Colonic mucosa (tissue), 4 donors: Measurements from ENCODE around the gene ZBTB7B. TPM values are rescaled to one million over a fixed set of nuclear protein-coding genes. Genes with fewer than 3 reads are reported as not detected.

Experiments used
- DNase-seq: peaks from one replicate; pipeline ENCODE4 v3.0.0-alpha.2; 2020
- H3K27ac ChIP-seq: fragments of 200-600 bp; one replicate; pipeline ENCODE4 v1.8.0; 2021
- H3K27me3 ChIP-seq: fragments of 200-600 bp; one replicate; pipeline ENCODE4 v1.8.0; 2021
- H3K36me3 ChIP-seq: fragments of 200-600 bp; one replicate; pipeline ENCODE4 v1.8.0; 2021
- H3K4me1 ChIP-seq: fragments of 200-600 bp; one replicate; pipeline ENCODE4 v1.8.0; 2021; ENCODE audit warnings: mild to moderate bottlenecking
- H3K4me3 ChIP-seq: fragments of 200-600 bp; one replicate; pipeline ENCODE4 v1.8.0; 2021
- H3K9ac ChIP-seq, 2 donors: one replicate each; pipeline ENCODE4 v1.7.0; 2013; ENCODE audit warnings: control low read depth in 2 of 2, low read depth in 2 of 2, low read length in 2 of 2
- H3K9me3 ChIP-seq: fragments of 200-600 bp; one replicate; pipeline ENCODE4 v1.8.0; 2021
- intact Hi-C: fragments of 100-400 bp; cut with DNase I; formaldehyde crosslinking; loops from one replicate; pipeline ENCODE4 v1.14.1; 2022
- total RNA-seq, 2 donors: library from RNA; stranded (reverse); fragmentation: NEBNext Ultra II Directional in 1 of 2; extraction: Animal tissue kit (Norgen Biotek cat#: 25700) in 1 of 2; gene quantifications; one replicate each; pipeline ENCODE4 v1.2.1, GENCODE V29; 2021
- TF ChIP-seq, protein P1 (sequence below): fragments of 200-600 bp; IDR thresholded peaks from one replicate; pipeline ENCODE4 v1.8.0; 2022; ENCODE audit warnings: antibody characterized with exemption, mild to moderate bottlenecking
- donor health status: healthy.
- donor health status: DM: no; HTN: no; CAD: no.
- donor health status: DM: no; HTN: no; CAD: no.

The ZBTB7B gene
- total RNA-seq, 2 donors from 2014 or later: 185 to 205 TPM

GRCh38 chr1:154987326-154987725 is 15.3 kb upstream of the ZBTB7B start:
- no peak for DNase-seq
- H3K36me3 ChIP-seq: peaks cover 7% of the 10 kb centered on the region

GRCh38 chr1:154988058-154988954 is 14.3 kb upstream of the ZBTB7B start:
- intact Hi-C loops: no loop called here
- H3K4me1 ChIP-seq: peaks cover 5% of the 10 kb centered on the region
- H3K27me3 ChIP-seq: no peaks in the 10 kb centered on the region
- H3K36me3 ChIP-seq: peaks cover 7% of the 10 kb centered on the region
- no peak overlapping the region for H3K4me3 ChIP-seq
- no peak overlapping the region for H3K9ac ChIP-seq
- no peak for DNase-seq
- TF ChIP-seq, protein P1, sequence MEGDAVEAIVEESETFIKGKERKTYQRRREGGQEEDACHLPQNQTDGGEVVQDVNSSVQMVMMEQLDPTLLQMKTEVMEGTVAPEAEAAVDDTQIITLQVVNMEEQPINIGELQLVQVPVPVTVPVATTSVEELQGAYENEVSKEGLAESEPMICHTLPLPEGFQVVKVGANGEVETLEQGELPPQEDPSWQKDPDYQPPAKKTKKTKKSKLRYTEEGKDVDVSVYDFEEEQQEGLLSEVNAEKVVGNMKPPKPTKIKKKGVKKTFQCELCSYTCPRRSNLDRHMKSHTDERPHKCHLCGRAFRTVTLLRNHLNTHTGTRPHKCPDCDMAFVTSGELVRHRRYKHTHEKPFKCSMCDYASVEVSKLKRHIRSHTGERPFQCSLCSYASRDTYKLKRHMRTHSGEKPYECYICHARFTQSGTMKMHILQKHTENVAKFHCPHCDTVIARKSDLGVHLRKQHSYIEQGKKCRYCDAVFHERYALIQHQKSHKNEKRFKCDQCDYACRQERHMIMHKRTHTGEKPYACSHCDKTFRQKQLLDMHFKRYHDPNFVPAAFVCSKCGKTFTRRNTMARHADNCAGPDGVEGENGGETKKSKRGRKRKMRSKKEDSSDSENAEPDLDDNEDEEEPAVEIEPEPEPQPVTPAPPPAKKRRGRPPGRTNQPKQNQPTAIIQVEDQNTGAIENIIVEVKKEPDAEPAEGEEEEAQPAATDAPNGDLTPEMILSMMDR: no peak
- H3K9me3 ChIP-seq: no peaks in the 10 kb centered on the region
- no peak overlapping the region for H3K27ac ChIP-seq

More at GRCh38 chr1:154987326-154987725, 15.3 kb upstream of the ZBTB7B start:
- intact Hi-C loops: no loop called here
- H3K27ac ChIP-seq: no peak overlapping the region
- no peak overlapping the region for H3K4me3 ChIP-seq
- peaks cover 5% of the 10 kb centered on the region for H3K4me1 ChIP-seq
- H3K9ac ChIP-seq: no peak overlapping the region
- H3K9me3 ChIP-seq: no peaks in the 10 kb centered on the region
- no peaks in the 10 kb centered on the region for H3K27me3 ChIP-seq
- TF ChIP-seq, protein P1: no peak

DNA sequence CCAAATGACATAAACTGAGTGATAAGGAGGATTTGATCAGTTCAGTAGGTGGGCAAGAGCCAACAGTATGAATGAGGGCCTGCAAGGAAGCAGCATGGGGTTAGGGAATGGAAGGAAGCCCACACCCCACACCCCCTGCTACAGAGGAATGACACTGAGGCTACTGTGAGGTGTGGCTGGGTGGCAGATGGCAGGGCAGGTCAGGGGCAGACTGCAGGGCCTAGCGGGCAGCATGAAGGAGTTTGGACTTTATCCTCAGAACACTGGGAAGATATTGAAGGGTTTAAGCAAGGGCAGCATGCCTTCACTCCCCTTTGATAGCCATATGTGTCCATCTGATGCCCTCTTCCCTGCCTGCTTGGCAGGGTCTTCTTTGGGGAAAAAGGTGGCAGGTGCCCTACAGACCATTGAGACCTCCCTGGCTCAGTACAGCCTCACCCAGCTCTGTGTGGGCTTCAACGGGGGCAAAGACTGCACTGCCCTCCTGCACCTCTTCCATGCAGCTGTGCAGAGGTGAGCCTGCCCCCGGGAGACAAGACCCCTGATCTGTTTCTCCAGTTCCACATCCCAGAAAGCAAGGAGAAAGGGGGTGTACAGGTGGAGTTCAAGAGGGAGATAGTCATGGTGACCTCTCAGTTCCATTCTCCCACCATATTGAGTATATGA is 13.3 kb upstream of the ZBTB7B start:
- H3K27ac ChIP-seq: no peak overlapping the region
- TF ChIP-seq, protein P1: no peak
- no peaks in the 10 kb centered on the region for H3K4me1 ChIP-seq
- H3K9me3 ChIP-seq: no peaks in the 10 kb centered on the region
- H3K4me3 ChIP-seq: no peak overlapping the region
- intact Hi-C loops: no loop called here
- peaks cover 7% of the 10 kb centered on the region for H3K36me3 ChIP-seq
- H3K27me3 ChIP-seq: no peaks in the 10 kb centered on the region
- no peak for DNase-seq
- no peak overlapping the region for H3K9ac ChIP-seq

DNA sequence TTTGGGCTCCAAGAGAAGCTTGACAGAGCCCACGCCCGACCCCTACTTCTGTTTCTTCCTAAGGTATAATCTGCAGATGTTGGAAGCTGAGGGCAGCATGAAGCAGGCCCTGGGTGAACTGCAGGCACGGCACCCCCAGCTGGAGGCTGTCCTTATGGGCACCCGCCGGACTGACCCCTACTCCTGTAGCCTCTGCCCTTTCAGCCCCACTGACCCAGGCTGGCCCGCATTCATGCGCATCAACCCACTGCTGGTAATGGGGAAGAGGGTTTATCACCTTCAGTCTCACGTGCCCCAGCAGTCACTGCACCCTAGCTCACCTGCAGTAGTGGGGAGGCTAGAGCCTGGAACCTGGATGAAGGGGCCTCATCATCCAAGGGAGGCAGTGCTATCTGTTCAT is 12.3 kb upstream of the ZBTB7B start:
- intact Hi-C loops: no loop called here
- no peak for DNase-seq
- no peak overlapping the region for H3K27ac ChIP-seq
- H3K27me3 ChIP-seq: no peaks in the 10 kb centered on the region
- no peak overlapping the region for H3K4me3 ChIP-seq
- H3K9me3 ChIP-seq: no peaks in the 10 kb centered on the region
- H3K9ac ChIP-seq: no peak overlapping the region
- peaks cover 7% of the 10 kb centered on the region for H3K36me3 ChIP-seq
- H3K4me1 ChIP-seq: no peaks in the 10 kb centered on the region
- TF ChIP-seq, protein P1: no peak

- H3K36me3 ChIP-seq: peaks cover 7% of the 10 kb centered on the region
- intact Hi-C loops: no loop called here
- H3K4me3 ChIP-seq: no peak overlapping the region
- H3K4me1 ChIP-seq: no peaks in the 10 kb centered on the region
- no peak overlapping the region for H3K9ac ChIP-seq
- no peak overlapping the region for H3K27ac ChIP-seq
- DNase-seq: no peak
- H3K9me3 ChIP-seq: no peaks in the 10 kb centered on the region
- TF ChIP-seq, protein P1: no peak
- no peaks in the 10 kb centered on the region for H3K27me3 ChIP-seq
These were observed 9.7 kb upstream of the ZBTB7B start for GRCh38 chr1:154992721-154993571.
